GM18511 (cell line): ENCODE measurements around the gene PPP1R18.
"Not testable (repeated sequence)": the region's sequence is repeated elsewhere in the genome, so short reads cannot be mapped to it uniquely, and the experiment has no call there.

Experiments
- ATAC-seq: cut with Tn5 transposase; IDR thresholded peaks from one replicate; pipeline ENCODE4 v1.9.1; 2021; ENCODE audit warnings: mild to moderate bottlenecking, moderate library complexity; ENCODE audit not compliant: unreplicated experiment

PPP1R18 gene

DNA sequence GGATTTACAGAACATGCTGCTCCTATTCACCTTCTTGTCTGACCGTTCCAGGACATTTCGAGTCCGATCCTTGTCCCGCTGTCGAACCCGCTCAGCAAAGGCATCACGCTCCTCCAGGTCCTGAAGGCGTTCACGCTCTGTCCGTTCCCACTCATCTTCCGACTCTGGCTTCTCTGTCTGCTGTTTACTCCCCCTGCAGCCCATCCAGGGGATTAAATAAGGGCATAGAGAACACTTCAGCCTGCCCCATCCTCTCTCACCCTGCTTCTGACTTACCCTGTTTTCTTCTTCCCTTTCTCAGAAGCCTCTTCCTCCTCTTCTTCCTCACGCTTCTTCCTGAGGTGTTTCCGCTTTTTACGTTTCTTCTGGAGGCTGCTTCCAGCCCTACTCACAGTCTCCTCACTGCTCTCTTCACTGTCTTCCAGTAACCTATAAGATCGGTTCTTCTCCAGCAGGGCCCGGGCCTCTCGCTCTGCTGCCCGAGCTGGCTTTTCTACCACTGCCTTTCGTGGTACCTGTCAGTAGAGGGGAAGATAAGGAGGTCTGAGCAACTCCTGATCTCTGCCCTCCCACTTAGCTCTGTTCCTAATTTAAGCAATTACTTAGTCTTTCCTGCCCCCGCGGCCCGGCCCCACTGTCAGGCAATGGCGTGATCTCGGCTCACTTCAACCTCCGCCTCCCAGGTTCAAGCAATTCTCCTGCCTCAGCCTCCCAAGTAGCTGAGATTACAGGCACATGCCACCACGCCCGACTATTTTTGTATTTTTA, 15.5 kb downstream of the PPP1R18 start:
- no peak for ATAC-seq

DNA sequence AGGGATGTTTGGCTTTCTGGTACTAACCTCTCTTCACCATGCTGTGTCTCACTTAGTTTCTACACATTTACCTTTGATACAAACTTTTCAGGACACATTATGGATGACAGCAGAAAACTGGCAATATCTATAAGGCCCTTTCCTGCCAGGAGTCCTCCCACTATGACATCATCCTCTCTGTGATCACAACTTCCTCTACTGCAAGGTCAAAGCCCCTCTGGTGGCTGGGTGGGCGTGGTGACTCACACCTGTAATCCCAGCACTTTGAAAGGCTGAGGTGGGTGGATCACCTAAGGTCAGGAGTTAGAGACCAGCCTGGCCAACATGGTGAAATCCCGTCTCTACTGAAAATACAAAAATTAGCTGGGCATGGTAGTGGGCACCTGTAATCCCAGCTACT, 20.1 kb downstream of the PPP1R18 start:
- ATAC-seq: not testable (repeated sequence)

DNA sequence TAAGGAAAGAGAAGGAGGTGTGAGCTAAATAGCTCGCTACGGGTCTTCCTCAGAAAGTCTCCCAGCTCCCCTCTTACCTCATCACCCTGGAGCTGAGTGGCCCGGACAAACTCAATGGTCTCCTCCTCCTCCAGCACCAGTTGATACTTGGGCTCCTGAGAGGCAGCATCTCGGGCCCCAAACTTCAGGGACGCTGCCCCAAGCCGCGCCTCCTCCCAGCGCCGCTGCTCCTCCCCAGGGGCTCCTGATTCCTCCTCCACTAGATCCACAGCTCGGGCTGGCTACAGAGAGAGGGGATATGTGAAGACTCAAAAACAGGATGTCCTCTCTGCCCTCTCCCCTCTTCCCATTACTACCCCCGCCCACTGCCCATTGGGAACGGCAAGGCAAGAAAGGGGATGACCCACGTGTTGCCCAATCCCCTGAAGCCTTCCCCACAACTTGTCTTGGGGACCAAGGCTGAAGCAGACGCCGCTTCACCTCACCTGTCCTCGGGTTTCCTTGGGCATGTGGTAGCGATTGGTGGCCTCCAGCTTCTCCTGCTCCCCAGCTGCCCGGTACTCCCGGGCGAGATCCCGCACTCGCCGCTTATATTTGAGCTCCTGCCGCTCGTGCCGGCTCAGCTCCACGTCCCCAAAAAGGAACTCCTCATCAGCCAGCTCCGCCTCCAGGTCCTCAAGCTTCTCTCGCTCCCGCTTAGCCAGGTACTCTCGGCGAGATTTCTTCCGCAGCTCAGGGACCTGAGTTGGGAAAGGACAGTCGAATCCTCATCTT, 21.3 kb downstream of the PPP1R18 start:
- ATAC-seq: no peak

DNA sequence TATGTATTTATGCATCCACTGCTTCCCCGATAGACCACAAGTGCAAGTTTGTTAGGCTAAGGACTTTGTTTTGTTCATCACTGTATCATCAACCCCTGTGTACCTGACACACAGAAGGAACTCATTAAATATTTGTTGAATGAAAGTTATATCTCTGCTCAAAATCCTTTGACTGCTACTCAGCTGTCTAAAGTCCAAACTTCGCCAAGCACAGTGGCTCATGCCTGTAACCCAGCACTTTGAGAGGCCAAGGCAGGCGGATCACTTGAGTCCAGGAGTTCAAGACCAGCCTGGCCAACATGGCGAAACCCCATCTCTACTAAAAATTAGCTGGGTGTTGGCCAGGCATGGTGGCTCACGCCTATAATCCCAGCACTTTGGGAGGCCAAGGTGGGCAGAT, 28.5 kb downstream of the PPP1R18 start:
- not testable (repeated sequence) for ATAC-seq

DNA sequence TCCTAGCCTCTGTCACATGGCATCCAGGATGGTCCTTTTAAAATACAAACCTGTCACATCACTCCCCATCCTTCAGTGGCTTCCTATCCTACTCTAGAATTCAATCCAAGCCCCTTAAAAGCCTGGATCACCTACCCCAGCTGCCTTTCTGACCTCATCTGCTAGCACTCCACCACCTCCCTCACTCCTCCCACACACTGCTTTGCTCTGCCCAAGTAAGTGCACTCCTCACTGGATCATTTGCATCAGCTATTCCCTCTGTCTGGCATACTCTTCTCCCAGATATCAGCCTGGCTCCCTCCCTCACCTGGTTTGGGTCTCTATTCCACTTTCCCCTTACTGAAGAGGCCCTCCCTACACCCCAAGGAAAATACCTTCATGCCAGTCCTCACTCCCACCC, 29.0 kb downstream of the PPP1R18 start:
- no peak for ATAC-seq

DNA sequence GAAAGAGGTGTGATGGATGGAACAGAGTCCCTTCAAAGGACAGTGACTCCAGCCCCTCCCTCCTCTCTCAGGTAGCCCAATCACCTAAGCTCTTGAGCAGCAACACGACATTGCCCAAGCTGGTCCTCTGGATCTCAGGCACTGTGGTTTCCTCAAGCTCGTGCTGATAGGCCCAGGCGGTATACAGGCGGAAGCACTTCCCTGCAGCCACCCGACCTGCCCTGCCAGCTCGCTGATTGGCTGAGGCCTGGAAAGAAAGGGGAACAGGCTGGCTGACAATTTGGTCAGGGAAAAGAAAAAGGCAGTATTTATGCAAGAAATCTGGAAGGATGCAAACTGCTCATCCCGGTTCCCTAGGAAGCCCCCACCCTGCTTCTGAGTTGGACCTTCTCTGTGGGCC, 29.9 kb downstream of the PPP1R18 start:
- ATAC-seq: no peak

DNA sequence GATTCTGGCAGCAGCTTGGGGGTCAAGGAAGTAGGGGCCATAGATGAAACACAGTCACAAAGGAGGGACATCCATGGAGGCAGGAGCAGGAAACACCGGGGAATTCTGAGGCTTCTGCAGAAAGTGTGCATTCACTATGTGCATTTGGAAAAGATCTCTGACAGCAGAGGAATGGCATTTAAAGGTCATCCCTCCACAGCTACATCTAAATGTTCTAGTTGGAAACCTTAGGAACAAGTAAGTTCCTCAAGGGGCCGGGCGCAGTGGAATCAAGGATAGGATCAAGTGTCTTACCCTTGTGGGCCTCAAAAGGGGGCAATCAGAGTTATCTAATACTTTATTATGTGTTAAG, 30.7 kb downstream of the PPP1R18 start:
- no peak for ATAC-seq

DNA sequence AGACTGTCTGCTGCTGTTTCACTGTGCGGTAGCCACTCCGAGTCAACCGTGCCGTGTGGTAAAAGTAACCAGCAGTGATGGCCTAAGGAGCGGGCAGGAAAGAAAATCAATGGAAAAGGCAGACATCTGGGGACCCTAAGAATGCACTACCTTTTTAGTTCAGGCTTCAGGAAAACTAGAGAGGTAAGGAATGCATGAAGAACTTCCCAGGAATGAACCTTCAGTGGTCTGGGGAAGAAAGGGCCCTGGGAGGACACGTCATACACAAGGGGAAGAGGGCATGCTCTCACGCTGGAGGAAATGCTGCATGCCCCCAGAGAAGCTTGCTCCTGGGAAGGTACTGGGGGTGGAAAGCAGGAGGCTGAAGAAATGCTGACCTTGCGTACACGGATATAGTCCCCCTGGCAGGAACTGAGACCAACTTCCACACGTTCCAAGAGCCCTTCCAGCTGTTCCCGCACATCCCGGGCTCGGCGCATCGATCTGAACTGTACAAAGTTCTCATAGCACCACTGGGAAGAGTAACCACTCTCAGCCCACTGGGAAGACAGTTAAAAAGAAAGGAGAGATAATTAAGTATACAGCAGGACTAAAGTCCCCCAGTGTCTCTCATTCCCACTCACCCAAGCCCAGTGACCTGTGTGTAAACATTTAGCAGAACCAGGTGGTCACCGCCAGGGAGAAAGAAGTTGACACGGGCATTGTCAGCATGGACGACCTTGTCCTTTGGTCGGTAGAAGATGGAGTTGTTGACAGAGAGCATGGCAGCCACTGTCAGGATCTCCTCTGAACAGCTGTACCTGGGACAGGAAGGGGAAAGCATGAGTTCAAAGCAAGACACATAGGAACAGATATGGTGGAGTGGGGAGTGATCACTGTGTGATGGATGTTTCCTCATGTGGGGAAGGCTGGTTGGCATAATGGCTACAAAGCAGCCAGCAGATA, 31.4 kb downstream of the PPP1R18 start:
- ATAC-seq: no peak

DNA sequence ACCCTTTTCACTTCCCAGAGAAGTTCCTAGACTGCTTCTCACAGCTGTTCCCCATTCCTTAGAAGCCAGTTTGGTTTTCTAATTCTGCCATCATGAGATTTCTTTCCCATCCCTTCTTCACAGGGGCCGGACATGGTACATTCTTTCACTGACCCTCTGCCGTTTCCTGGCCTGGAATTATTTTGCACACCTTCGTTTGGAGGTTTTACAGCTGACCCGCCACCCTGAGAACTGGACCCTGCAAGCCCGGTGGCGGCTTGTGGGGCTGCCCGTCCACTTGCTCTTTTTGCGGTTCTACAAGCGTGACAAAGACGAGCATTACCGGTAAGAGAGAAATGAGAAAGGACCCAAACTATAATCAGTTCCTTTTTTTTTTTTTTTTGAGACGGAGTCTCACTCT, 35.3 kb downstream of the PPP1R18 start:
- no peak for ATAC-seq

DNA sequence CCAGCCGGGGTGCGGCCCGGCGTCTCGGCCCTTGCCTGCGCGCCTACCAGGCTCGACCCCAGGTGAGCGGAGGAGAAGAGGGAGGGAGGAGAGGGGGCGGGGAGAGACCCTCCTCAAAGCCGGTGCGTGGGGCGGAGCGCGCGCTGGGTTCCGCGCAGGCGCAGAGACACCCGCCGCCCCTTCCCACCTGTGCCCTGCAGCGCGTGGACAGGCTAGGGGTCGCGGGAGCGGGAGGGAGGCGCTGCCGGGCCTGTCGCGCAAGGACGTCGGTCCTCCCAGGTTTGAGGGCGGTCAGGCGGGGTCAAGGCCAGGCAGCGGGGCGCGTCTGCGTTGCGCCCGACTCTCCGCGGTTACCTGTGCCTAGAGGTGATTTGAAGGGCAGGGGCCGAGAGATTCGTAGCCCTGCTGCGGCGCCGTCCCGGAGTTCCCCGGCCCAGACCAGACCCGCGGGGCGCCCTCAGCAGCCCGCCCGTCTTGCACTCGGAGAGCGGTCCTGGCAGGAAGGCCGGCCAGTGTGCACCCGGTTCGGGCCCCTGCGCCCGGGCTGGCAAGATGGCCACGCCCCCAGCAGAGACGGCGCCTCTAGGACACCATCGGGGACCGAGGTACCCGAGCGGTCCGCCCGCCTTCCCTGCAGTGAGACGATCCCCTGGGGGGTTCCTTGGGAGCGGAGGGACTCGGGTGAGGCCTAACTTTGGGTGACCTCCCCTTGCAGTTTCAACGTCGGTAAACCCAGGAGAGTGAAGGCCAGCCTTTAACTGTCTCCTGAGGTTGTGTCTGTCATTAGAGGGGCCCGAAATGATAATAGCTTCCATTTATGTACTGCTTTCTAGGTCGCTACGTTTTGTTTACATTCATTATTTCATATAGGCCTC, 39.0 kb downstream of the PPP1R18 start:
- ATAC-seq: peak; percentile 74

DNA sequence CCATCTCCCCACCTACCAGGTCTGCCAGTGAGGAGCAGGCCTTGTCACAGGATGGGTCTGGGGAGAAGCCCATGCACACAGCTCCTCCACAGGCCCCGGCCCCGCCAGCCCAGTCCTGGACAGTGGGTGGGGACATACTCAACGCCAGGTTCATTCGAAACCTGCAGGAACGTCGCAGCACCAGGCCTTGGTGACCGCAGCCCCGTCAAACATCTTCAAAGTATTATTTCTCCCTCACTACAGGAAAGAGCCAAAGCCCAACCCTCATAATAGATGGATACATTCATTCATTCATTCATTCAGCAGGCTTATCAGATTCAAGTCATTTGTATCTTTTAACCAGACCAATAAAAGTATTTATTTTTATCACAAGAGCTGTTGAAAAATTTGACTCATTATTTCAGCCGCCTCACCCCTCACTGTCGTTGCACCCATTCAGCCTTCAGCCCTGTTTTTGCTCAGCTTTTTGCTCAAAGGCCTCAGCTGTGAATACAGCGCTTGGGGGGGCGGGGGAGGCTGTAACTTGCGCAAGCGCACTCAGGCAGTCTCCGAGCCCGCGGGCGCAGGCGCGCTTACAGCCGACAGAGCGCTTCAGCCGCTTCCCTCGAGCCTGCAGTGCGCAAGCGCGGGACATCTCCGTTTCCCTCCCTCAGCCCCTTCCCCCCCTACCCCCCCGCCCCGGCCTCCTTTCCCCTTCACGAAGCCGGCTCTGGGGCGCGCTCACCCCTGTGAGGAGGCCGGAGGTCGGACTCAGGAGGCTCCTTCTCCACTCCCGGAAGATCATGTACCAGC, 39.8 kb downstream of the PPP1R18 start, which contains the start of gene C6orf136:
C6orf136 (plus strand) TSS at position 684 of the 792 bp plus-strand sequence; CDS start at position 783, 99 bp downstream.
- ATAC-seq: peak; percentile 71

DNA sequence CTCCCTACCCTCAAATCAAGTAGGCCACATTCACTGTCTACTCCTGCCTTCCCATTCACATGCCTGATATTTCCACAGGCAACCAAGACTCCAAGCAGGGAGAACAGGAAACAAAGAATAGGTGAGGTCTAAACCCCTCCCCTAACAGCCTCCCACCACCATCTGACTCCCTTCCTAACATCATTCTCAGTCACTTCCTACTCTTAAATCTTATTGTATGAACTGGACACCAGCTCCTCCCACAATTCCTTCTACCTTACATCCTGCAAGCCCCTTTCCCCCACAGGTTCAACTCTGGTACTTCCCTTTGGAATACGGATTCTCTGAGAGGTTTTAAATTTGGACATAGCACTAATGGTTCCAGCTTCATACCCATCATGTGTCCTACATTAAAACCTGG, 40.5 kb downstream of the PPP1R18 start:
- ATAC-seq: no peak

DNA sequence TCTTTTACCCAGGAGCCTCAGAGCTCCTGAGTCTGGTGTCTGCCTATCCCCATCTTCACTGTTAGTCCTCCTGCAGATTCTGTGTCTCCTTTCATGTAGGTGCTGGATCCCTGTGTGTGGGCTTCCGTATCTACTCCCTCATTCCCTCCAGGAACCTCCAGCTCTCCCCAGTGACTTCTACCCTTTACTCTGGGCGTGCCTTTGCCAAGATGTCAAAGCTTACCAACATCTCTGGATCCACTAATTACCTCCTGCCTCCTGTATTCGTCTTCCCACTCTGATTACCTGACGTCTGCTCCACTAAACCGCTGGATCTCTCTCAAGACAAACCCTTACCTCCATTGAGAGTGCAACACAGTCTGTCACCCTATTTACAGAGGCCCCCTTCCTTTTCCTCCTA, 41.7 kb downstream of the PPP1R18 start:
- no peak for ATAC-seq

DNA sequence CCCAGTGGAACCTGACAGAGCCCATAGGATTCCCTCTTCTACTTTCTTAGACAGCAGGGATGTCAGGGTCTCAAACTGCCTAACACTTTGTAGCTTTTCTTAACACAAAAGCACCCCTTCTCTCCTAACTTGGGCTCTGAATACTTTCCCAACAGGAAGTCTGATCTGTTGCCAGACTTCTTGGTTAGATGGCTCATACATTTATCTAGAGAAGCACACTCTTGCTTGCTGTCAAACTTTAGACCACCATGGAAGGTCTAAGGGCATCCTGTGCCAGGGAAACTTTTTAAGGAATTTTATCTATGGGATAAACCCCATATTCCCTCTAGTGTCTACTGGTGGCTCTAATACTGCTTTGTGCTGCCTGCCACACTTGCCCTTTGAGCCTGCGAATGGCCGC, 42.8 kb downstream of the PPP1R18 start:
- no peak for ATAC-seq

DNA sequence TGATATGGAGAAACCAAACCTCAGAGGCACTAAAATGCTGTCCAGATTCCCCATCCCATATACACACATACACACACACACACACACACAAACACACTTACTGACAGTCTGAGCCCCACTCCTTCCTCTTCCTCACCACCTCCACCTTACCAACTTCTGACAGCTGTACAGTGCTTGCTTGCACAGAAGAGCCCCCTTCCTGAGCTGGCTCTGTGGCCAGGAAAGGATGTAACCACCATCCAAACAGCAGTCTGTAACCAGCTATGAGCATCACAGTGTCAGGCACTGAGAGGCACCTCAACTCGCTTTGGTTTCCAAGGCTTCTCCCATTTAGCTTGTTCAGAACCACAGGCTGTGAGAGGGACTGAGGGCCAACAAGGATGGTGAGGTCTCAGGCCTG, 45.4 kb downstream of the PPP1R18 start:
- no peak for ATAC-seq

DNA sequence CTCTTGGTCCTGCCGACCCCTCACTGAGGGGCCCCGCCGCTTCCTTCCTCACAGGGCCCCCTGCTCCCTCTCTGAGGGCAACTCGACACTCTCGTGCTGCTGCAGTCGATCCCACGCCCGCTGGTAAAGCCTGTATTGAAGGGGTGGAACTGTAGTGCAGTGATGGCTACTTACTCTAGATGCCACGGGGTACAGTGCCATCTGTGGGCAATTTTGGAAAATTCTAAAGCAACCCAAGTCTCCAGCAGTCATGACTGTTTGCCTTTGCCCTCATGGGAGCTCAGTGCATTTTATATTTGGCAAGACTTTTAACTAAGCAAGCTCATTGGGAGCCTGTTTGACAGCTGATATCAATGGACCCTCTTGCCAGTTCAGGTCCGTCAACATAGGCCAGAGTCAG, 46.0 kb downstream of the PPP1R18 start:
- no peak for ATAC-seq

DNA sequence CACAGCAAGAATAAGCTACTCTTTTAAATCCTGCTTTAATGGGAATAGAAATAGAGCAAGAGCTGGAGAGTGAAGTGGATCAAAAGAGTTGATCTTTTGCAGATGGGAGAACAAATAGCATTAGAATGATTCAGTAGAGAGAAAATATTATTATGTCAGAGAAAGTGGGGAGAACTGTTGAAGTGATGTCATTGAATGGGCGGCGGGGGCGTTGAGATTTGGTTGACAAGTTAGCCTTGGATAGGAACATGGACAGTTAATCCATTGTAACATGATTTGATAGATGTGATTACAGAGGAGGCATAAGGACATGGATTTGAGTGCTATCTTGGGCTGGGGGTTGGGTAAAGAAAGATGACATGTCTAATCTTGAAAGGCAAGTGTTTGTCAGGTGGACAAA, 50.6 kb downstream of the PPP1R18 start:
- ATAC-seq: no peak

DNA sequence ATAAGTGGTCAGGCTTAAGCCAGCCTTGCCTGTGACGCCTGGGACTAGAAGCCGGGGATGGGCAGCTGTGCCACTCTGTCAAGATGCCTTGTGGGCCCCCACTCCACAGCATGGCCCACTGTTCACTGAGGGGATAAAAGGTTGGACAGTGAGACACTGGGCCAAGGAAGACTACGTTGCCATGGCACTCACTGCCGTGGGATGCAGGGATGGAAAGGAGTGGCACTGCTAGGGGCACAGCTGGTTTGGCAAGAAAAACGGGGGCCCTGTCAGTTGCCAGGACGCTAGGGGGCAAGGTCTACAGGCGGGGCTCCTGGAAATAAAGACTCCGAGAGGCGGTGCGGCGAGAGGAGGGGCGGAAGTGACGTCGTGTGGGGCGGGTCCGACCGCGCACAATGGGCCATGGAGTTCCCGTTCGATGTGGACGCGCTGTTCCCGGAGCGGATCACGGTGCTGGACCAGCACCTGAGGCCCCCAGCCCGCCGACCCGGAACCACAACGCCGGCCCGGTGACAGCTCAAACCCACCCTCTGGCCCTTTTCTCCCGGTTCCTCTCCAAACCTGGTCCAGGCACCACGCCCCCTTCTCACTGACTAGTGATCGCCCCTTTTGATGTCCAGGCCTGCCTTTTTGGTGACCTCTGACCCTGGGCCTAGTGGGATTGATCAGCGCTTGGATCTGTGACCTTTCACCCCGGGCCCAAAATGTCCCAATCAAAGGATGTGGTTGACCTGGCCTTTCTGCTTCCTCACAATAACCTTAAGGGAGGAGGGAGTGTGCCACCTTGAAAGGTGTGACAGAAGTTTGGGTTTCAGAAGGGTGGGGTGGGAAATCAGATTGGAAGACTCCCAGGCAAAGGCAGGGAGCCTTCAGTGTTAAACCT, 59.7 kb downstream of the PPP1R18 start, which contains the start of gene ATAT1:
ATAT1 (plus strand) TSS at position 391 of the 883 bp plus-strand sequence.
- peak; percentile 91 for ATAC-seq
